ENCODE data around the gene CCDC85B. TPM values are rescaled to one million over a fixed set of nuclear protein-coding genes. Genes with fewer than 3 reads are reported as not detected.
A peak's percentile ranks its signal among the peaks of the same experiment; 100 is the strongest.

The CCDC85B gene
- total and polyA plus RNA-seq, 2 of the 8 experiments (the other 6 are each of a cell fraction or from before 2014, with no cell fraction given): 19.8 to 30.8 TPM

- TF ChIP-seq, protein P1, sequence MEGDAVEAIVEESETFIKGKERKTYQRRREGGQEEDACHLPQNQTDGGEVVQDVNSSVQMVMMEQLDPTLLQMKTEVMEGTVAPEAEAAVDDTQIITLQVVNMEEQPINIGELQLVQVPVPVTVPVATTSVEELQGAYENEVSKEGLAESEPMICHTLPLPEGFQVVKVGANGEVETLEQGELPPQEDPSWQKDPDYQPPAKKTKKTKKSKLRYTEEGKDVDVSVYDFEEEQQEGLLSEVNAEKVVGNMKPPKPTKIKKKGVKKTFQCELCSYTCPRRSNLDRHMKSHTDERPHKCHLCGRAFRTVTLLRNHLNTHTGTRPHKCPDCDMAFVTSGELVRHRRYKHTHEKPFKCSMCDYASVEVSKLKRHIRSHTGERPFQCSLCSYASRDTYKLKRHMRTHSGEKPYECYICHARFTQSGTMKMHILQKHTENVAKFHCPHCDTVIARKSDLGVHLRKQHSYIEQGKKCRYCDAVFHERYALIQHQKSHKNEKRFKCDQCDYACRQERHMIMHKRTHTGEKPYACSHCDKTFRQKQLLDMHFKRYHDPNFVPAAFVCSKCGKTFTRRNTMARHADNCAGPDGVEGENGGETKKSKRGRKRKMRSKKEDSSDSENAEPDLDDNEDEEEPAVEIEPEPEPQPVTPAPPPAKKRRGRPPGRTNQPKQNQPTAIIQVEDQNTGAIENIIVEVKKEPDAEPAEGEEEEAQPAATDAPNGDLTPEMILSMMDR (IDR thresholded peaks at IDR 0.05; ENCODE audit: control extremely low read depth in 1 of 3, insufficient read depth in 1 of 3, low read depth in 1 of 3, low read length in 3 of 3): peak; percentile 31 to 61 (median 60)
- TF ChIP-seq ZNF274 (IDR thresholded peaks at IDR 0.05; ENCODE audit: borderline replicate concordance, extremely low read depth, low read length) (no peak), NRF1 (IDR thresholded peaks at IDR 0.05; ENCODE audit: low read depth, low read length) (no peak), JUND (IDR thresholded peaks at IDR 0.05; ENCODE audit: low read length) (no peak)
Observed at GRCh38 chr11:65911682-65912568, 21.5 kb downstream of the CCDC85B start (continued).

Data from H1 (cell line).